ENCODE results near the gene SIN3B. TPM values are rescaled to one million over a fixed set of nuclear protein-coding genes. Genes with fewer than 3 reads are reported as not detected.

The SIN3B gene
- total and polyA plus RNA-seq, 2 donors (not counting 1 experiment from before 2014, with no cell fraction given), result 118 to 138 TPM

DNA sequence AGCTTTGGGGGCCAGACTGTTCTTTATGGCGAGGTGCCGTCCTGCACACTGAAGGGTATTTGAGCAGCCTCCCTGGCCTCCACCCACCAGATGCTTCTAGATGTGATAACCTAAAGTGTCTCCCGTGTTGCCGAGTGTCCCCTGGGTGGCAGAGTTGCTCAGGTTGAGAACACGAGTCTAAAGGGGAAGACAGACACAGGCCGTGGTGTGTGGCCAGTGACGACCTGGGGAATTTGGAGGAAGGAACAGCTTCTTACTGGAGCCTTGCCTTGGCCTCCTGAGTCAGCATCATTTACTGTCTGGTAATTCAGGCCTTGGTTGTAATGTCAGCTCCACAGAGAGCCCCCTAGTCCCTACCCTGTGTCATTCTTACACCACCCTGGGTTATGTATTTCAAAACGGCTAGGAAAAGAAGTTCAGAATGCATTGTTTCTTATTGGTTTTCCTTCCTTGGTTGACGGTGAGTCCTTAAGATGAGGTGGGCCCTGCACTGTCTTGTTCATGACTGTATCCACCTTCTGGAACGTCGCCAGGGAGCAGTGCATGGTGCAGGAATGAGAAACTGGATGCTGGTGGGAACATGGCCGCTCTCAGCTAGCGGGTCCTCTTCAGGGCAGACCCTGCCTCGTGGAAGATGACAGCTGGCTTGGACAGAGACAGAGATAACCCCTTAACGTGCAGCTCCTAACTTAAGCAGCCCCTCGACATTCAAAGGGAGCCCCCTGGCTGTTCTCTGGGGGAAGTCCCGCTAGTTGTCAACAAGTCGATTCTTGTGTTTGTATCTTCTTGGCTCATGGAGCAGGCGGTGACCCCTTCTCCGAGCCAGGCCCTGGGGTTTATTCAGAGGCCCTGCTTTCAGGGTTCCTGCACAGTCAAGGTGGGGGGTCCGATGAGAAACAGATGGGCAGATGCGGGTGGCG, 7.2 kb downstream of the SIN3B start:
- DNase-seq (peak; percentile 69), ATAC-seq (ENCODE audit: low read depth) (peak; percentile 53)
- 78% methylated on average over 18 of the region's 23 CpGs for WGBS (ENCODE audit: insufficient coverage)
- TF ChIP-seq EZH2 (IDR thresholded peaks at IDR 0.05; ENCODE audit: borderline replicate concordance, insufficient read depth, low read depth, low read length, poor library complexity, severe bottlenecking), result no peak
- TF ChIP-seq, protein P1, sequence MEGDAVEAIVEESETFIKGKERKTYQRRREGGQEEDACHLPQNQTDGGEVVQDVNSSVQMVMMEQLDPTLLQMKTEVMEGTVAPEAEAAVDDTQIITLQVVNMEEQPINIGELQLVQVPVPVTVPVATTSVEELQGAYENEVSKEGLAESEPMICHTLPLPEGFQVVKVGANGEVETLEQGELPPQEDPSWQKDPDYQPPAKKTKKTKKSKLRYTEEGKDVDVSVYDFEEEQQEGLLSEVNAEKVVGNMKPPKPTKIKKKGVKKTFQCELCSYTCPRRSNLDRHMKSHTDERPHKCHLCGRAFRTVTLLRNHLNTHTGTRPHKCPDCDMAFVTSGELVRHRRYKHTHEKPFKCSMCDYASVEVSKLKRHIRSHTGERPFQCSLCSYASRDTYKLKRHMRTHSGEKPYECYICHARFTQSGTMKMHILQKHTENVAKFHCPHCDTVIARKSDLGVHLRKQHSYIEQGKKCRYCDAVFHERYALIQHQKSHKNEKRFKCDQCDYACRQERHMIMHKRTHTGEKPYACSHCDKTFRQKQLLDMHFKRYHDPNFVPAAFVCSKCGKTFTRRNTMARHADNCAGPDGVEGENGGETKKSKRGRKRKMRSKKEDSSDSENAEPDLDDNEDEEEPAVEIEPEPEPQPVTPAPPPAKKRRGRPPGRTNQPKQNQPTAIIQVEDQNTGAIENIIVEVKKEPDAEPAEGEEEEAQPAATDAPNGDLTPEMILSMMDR (IDR thresholded peaks at IDR 0.05), result no peak
- H3K4me3 ChIP-seq (ENCODE audit: control extremely low read depth in 1 of 5, extremely low read depth in 1 of 5, insufficient read depth in 1 of 5, low read depth in 2 of 5, low read length in 4 of 5), result no peak overlapping the region
- no peaks in the 10 kb centered on the region for H3K9me3 Mint-ChIP-seq (ENCODE audit: insufficient read depth)
- peak overlapping the region in 1 of 2 donors; percentile 5 for H3K27ac ChIP-seq (ENCODE audit: low read length in 2 of 2)
- H2AFZ ChIP-seq (ENCODE audit: insufficient read depth, low read depth, low read length, poor library complexity, severe bottlenecking), result no peak overlapping the region
- H3K4me1 Mint-ChIP-seq, result peaks cover 36% of the 10 kb centered on the region
- H4K20me1 ChIP-seq (ENCODE audit: control insufficient read depth, insufficient read depth, low read length, poor library complexity, severe bottlenecking), result peaks cover 8% of the 10 kb centered on the region
- peak overlapping the region; percentile 10 for H3K4me3 Mint-ChIP-seq
- H3K27me3 ChIP-seq (replicated peaks in 1 of 4; ENCODE audit: control extremely low read depth in 1 of 4, control insufficient read depth in 3 of 4, insufficient read depth in 4 of 4, low read length in 3 of 4), result no peaks in the 10 kb centered on the region
- H3K79me2 ChIP-seq (ENCODE audit: control insufficient read depth, insufficient read depth, low read length), result peaks cover 34% of the 10 kb centered on the region
- H3K4me2 ChIP-seq (replicated peaks; ENCODE audit: low read depth, low read length, poor library complexity, severe bottlenecking), result peak overlapping the region; percentile 19
- peaks cover 0 to 60% of the 10 kb centered on the region in 2 experiments for H3K36me3 ChIP-seq (replicated peaks in 1 of 2; ENCODE audit: control extremely low read depth in 1 of 2, control insufficient read depth in 1 of 2, extremely low read depth in 1 of 2, insufficient read depth in 2 of 2, low read length in 1 of 2)
- peaks cover 0 to 9% (median 0%) of the 10 kb centered on the region in 3 donors for H3K9me3 ChIP-seq (ENCODE audit: control extremely low read depth in 1 of 3, control insufficient read depth in 2 of 3, insufficient read depth in 1 of 3, low read length in 2 of 3)
- no peaks in the 10 kb centered on the region for H3K27me3 Mint-ChIP-seq
- ChIA-PET CTCF (interaction anchor here (0.6 to 1.6 kb wide), 7 partner anchors 13 to 552 kb away, joined by 3 to 5 read pairs (median 3); no protein-coding TSS in a partner anchor), POLR2A (interaction anchor here (0.6 kb wide), 1 partner anchor 256 kb away, joined by 6 read pairs; no protein-coding TSS in a partner anchor)
- H3K4me1 ChIP-seq (ENCODE audit: control insufficient read depth in 2 of 2, insufficient read depth in 2 of 2, low read length in 2 of 2), result peaks cover 23 to 28% of the 10 kb centered on the region in 2 donors
- no peak overlapping the region for H3K9ac ChIP-seq (ENCODE audit: low read length)
- peak overlapping the region; percentile 59 for H3K27ac Mint-ChIP-seq
- intact Hi-C loops (cut with micrococcal nuclease), result loop anchor here (10.0 kb wide), 1 partner anchor 448 kb away; the partner anchor contains the start of gene ANKLE1

DNA sequence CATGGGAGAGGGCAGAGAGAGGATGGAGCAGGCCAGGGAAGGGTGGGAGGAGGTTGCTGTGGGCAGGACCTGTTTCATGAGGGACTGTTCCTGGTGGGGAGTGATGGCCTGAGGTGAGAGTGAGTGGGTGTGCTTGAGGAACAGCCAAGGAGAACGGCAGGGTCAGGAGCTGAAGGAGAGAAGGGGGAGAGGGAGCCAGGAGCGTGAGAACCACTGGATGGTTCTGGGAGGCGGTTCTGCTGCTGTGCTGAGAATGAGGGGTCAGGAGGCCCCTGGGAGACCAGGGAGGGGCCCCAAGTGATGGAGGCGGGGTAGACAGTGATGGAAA, 7.8 kb downstream of the SIN3B start:
- Mint-ChIP-seq H3K4me3 (no peak overlapping the region), H3K27ac (no peak overlapping the region), H3K4me1 (peaks cover 32% of the 10 kb centered on the region), H3K9me3 (ENCODE audit: insufficient read depth) (no peaks in the 10 kb centered on the region), H3K27me3 (no peaks in the 10 kb centered on the region)
- no peaks in the 10 kb centered on the region for H3K27me3 ChIP-seq (replicated peaks in 1 of 4; ENCODE audit: control extremely low read depth in 1 of 4, control insufficient read depth in 3 of 4, insufficient read depth in 4 of 4, low read length in 3 of 4)
- H2AFZ ChIP-seq (ENCODE audit: insufficient read depth, low read depth, low read length, poor library complexity, severe bottlenecking), result no peak overlapping the region
- peaks cover 0 to 60% of the 10 kb centered on the region in 2 experiments for H3K36me3 ChIP-seq (replicated peaks in 1 of 2; ENCODE audit: control extremely low read depth in 1 of 2, control insufficient read depth in 1 of 2, extremely low read depth in 1 of 2, insufficient read depth in 2 of 2, low read length in 1 of 2)
- intact Hi-C loops (cut with micrococcal nuclease), result loop anchor here (10.0 kb wide), 1 partner anchor 448 kb away; the partner anchor contains the start of gene ANKLE1
- ATAC-seq (ENCODE audit: low read depth) (no peak), DNase-seq (no peak)
- H3K4me1 ChIP-seq (ENCODE audit: control insufficient read depth in 2 of 2, insufficient read depth in 2 of 2, low read length in 2 of 2), result peaks cover 23 to 28% of the 10 kb centered on the region in 2 donors
- no peak overlapping the region for H3K4me3 ChIP-seq (ENCODE audit: control extremely low read depth in 1 of 5, extremely low read depth in 1 of 5, insufficient read depth in 1 of 5, low read depth in 2 of 5, low read length in 4 of 5)
- peaks cover 40% of the 10 kb centered on the region for H3K79me2 ChIP-seq (ENCODE audit: control insufficient read depth, insufficient read depth, low read length)
- TF ChIP-seq, protein P1 (IDR thresholded peaks at IDR 0.05), result no peak
- no peak for TF ChIP-seq EZH2 (IDR thresholded peaks at IDR 0.05; ENCODE audit: borderline replicate concordance, insufficient read depth, low read depth, low read length, poor library complexity, severe bottlenecking)
- no peak overlapping the region for H3K4me2 ChIP-seq (replicated peaks; ENCODE audit: low read depth, low read length, poor library complexity, severe bottlenecking)
- peaks cover 0 to 9% (median 0%) of the 10 kb centered on the region in 3 donors for H3K9me3 ChIP-seq (ENCODE audit: control extremely low read depth in 1 of 3, control insufficient read depth in 2 of 3, insufficient read depth in 1 of 3, low read length in 2 of 3)
- H4K20me1 ChIP-seq (ENCODE audit: control insufficient read depth, insufficient read depth, low read length, poor library complexity, severe bottlenecking), result peaks cover 8% of the 10 kb centered on the region
- ChIA-PET CTCF (interaction anchor here (1.0 to 1.3 kb wide), 2 partner anchors 62 to 215 kb away, joined by 3 to 5 read pairs; no protein-coding TSS in a partner anchor), POLR2A (no interaction called here)
- WGBS (ENCODE audit: insufficient coverage), result 100% methylated on average over 4 of the region's 4 CpGs
- no peak overlapping the region for H3K27ac ChIP-seq (ENCODE audit: low read length in 2 of 2)
- no peak overlapping the region for H3K9ac ChIP-seq (ENCODE audit: low read length)

All from B cell (primary cell).